Loucy (cell line): ENCODE measurements around the gene NRXN3.

Experiments used
- CTCF ChIP-seq: fragments of 200-600 bp; sonication (generic); conservative IDR thresholded peaks from 2 replicates; pipeline ENCODE4 v1.5.1; 2014; ENCODE audit warnings: mild to moderate bottlenecking, antibody characterized with exemption, low read length
- EZH2phosphoT487 ChIP-seq: fragments of 200-600 bp; IDR thresholded peaks from 2 replicates; pipeline ENCODE4 v1.6.1; 2018; ENCODE audit warnings: antibody characterized with exemption, mild to moderate bottlenecking, moderate library complexity, borderline replicate concordance

GRCh38 chr14:78240567-78240966 lies 70.4 kb downstream of the NRXN3 start:
- TF ChIP-seq CTCF (no peak), EZH2phosphoT487 (no peak)
